Trophoblast cell (in vitro differentiated cells and primary cell): Measurements from ENCODE around the gene MYH9.
A peak's percentile ranks its signal among the peaks of the same experiment; 100 is the strongest.

Experiments used
- DNase-seq, 2 donors: peaks; one replicate each; pipeline ENCODE4 v3.0.0-alpha.2; 2016
- H2AFZ ChIP-seq: 2 replicates; pipeline ENCODE4 v1.6.1; 2013; ENCODE audit warnings: low read length, moderate library complexity, mild to moderate bottlenecking; ENCODE audit not compliant: insufficient read depth, poor library complexity
- H2AK5ac ChIP-seq: 2 replicates; pipeline ENCODE4 v1.6.1; 2013; ENCODE audit warnings: mild to moderate bottlenecking, low read length
- H2BK120ac ChIP-seq: 2 replicates; pipeline ENCODE4 v1.6.1; 2013; ENCODE audit warnings: low read length, mild to moderate bottlenecking, moderate library complexity; ENCODE audit not compliant: insufficient read depth, poor library complexity
- H2BK12ac ChIP-seq: 2 replicates; pipeline ENCODE4 v1.6.1; 2013; ENCODE audit warnings: mild to moderate bottlenecking, low read length, moderate library complexity
- H2BK5ac ChIP-seq: 2 replicates; pipeline ENCODE4 v1.6.1; 2013; ENCODE audit warnings: low read length, low read depth, moderate library complexity, mild to moderate bottlenecking; ENCODE audit not compliant: poor library complexity
- H3K14ac ChIP-seq: 2 replicates; pipeline ENCODE4 v1.6.1; 2013; ENCODE audit warnings: mild to moderate bottlenecking, low read length
- H3K18ac ChIP-seq: 2 replicates; pipeline ENCODE4 v1.6.1; 2013; ENCODE audit warnings: mild to moderate bottlenecking, low read length
- H3K23ac ChIP-seq: 2 replicates; pipeline ENCODE4 v1.6.1; 2013; ENCODE audit warnings: low read length
- H3K27ac ChIP-seq: 2 replicates; pipeline ENCODE4 v1.5.1; 2013; ENCODE audit warnings: low read depth, mild to moderate bottlenecking, inconsistent platforms, low read length, moderate library complexity
- H3K27me3 ChIP-seq: 2 replicates; pipeline ENCODE4 v1.6.1; 2013; ENCODE audit warnings: inconsistent platforms, mild to moderate bottlenecking, low read length, moderate library complexity; ENCODE audit not compliant: insufficient read depth
- H3K36me3 ChIP-seq, 2 experiments: 1 replicate in 1 of 2; 2 replicates in 1 of 2; pipeline ENCODE4 v1.6.1; 2013; ENCODE audit warnings: low read length in 2 of 2, mild to moderate bottlenecking in 2 of 2, moderate library complexity in 1 of 2; ENCODE audit not compliant: insufficient read depth in 2 of 2, control insufficient read depth in 1 of 2
- H3K4ac ChIP-seq: 2 replicates; pipeline ENCODE4 v1.6.1; 2013; ENCODE audit warnings: low read depth, mild to moderate bottlenecking, low read length, moderate library complexity
- H3K4me1 ChIP-seq, 2 experiments: 1 replicate in 1 of 2; 2 replicates in 1 of 2; pipeline ENCODE4 v1.6.1; 2013; ENCODE audit warnings: low read length in 2 of 2, mild to moderate bottlenecking in 2 of 2, moderate library complexity in 1 of 2; ENCODE audit not compliant: insufficient read depth in 2 of 2, control insufficient read depth in 1 of 2
- H3K4me2 ChIP-seq: 2 replicates; pipeline ENCODE4 v1.6.1; 2013; ENCODE audit warnings: inconsistent platforms, mild to moderate bottlenecking, low read length, moderate library complexity
- H3K4me3 ChIP-seq: 2 replicates; pipeline ENCODE4 v1.5.1; 2013; ENCODE audit warnings: mild to moderate bottlenecking, low read depth, low read length, inconsistent platforms
- H3K79me1 ChIP-seq: one replicate; pipeline ENCODE4 v1.6.1; 2013; ENCODE audit warnings: low read length
- H3K79me2 ChIP-seq: 2 replicates; pipeline ENCODE4 v1.6.1; 2013; ENCODE audit warnings: low read length, mild to moderate bottlenecking; ENCODE audit not compliant: control insufficient read depth, insufficient read depth, poor library complexity
- H3K9ac ChIP-seq: 2 replicates; pipeline ENCODE4 v1.6.1; 2013; ENCODE audit warnings: mild to moderate bottlenecking, low read length
- H3K9me3 ChIP-seq: 2 replicates; pipeline ENCODE4 v1.6.1; 2013; ENCODE audit warnings: low read depth, mild to moderate bottlenecking, control low read depth, inconsistent platforms, low read length; ENCODE audit not compliant: insufficient read depth
- H4K12ac ChIP-seq: 2 replicates; pipeline ENCODE4 v1.6.1; 2013; ENCODE audit warnings: low read depth, mild to moderate bottlenecking, low read length, moderate library complexity
- H4K8ac ChIP-seq: 2 replicates; pipeline ENCODE4 v1.6.1; 2013; ENCODE audit warnings: low read depth, mild to moderate bottlenecking, low read length, moderate library complexity
- H4K91ac ChIP-seq: one replicate; pipeline ENCODE4 v1.6.1; 2013; ENCODE audit warnings: low read depth, mild to moderate bottlenecking, low read length, moderate library complexity
- WGBS: extraction: QIAGEN DNeasy Blood & Tissue Kit; methylation state at CpG from one replicate; pipeline ENCODE4 v1.1.7; 2013; ENCODE audit warnings: missing lambda C conversion rate; ENCODE audit not compliant: insufficient read length, insufficient coverage; ENCODE audit errors: extremely low coverage; 5-methylcytosine and 5-hydroxymethylcytosine counted together

Gene MYH9

GRCh38 chr22:36294801-36295200 is 93.0 kb downstream of the MYH9 start:
- H3K9me3 ChIP-seq, result peaks cover 7% of the 10 kb centered on the region
- H3K23ac ChIP-seq, result no peak overlapping the region
- no peak overlapping the region for H3K9ac ChIP-seq
- no peak overlapping the region for H3K27ac ChIP-seq
- no peak overlapping the region for H4K12ac ChIP-seq
- H3K4me2 ChIP-seq, result no peak overlapping the region
- no CpG with 5 or more reads among the region's 11 CpGs for WGBS
- H2BK120ac ChIP-seq, result no peak overlapping the region
- H3K79me2 ChIP-seq, result no peaks in the 10 kb centered on the region
- H3K4me1 ChIP-seq, result no peaks in the 10 kb centered on the region
- H2BK5ac ChIP-seq, result no peak overlapping the region
- no peaks in the 10 kb centered on the region for H3K79me1 ChIP-seq
- H3K36me3 ChIP-seq, result peaks cover 84 to 86% of the 10 kb centered on the region in 2 experiments
- H2BK12ac ChIP-seq, result no peak overlapping the region
- no peak overlapping the region for H4K91ac ChIP-seq
- no peak overlapping the region for H3K14ac ChIP-seq
- H4K8ac ChIP-seq, result no peak overlapping the region
- H3K4ac ChIP-seq, result no peak overlapping the region
- no peak overlapping the region for H3K18ac ChIP-seq
- H2AK5ac ChIP-seq, result no peak overlapping the region
- no peak overlapping the region for H2AFZ ChIP-seq
- no peak for DNase-seq
- H3K4me3 ChIP-seq, result no peak overlapping the region
- H3K27me3 ChIP-seq, result no peaks in the 10 kb centered on the region

- Histone ChIP-seq H4K8ac (no peak overlapping the region), H2BK5ac (no peak overlapping the region), H3K9ac (no peak overlapping the region), H3K4me1 (no peaks in the 10 kb centered on the region), H3K4me3 (peak overlapping the region; percentile 16), H3K9me3 (peaks cover 7% of the 10 kb centered on the region), H4K91ac (no peak overlapping the region), H2BK12ac (no peak overlapping the region), H2BK120ac (no peak overlapping the region), H2AFZ (no peak overlapping the region), H3K27me3 (no peaks in the 10 kb centered on the region), H3K27ac (no peak overlapping the region), H3K4ac (no peak overlapping the region), H3K14ac (no peak overlapping the region), H3K23ac (no peak overlapping the region), H3K79me2 (no peaks in the 10 kb centered on the region), H4K12ac (no peak overlapping the region), H3K4me2 (no peak overlapping the region), H3K18ac (no peak overlapping the region), H3K79me1 (no peaks in the 10 kb centered on the region), H2AK5ac (no peak overlapping the region), H3K36me3 (peaks cover 84 to 86% of the 10 kb centered on the region in 2 experiments)
- no peak for DNase-seq
- no CpG with 5 or more reads among the region's 7 CpGs for WGBS
These were observed 93.5 kb downstream of the MYH9 start for GRCh38 chr22:36294293-36294620.

GRCh38 chr22:36293606-36294292 is 94.0 kb downstream of the MYH9 start:
- Histone ChIP-seq H3K4me2 (no peak overlapping the region), H3K36me3 (peaks cover 84 to 86% of the 10 kb centered on the region in 2 experiments), H3K23ac (no peak overlapping the region), H2AK5ac (no peak overlapping the region), H4K8ac (no peak overlapping the region), H3K27ac (no peak overlapping the region), H3K4me1 (no peaks in the 10 kb centered on the region), H4K12ac (no peak overlapping the region), H3K79me2 (no peaks in the 10 kb centered on the region), H3K18ac (no peak overlapping the region), H2BK120ac (no peak overlapping the region), H3K27me3 (no peaks in the 10 kb centered on the region), H4K91ac (no peak overlapping the region), H3K4ac (no peak overlapping the region), H3K9me3 (peaks cover 7% of the 10 kb centered on the region), H2BK12ac (no peak overlapping the region), H3K4me3 (peak overlapping the region; percentile 16), H3K79me1 (no peaks in the 10 kb centered on the region), H3K14ac (no peak overlapping the region), H3K9ac (no peak overlapping the region), H2AFZ (no peak overlapping the region), H2BK5ac (no peak overlapping the region)
- WGBS, result no CpG with 5 or more reads among the region's 26 CpGs
- DNase-seq, result no peak

- H3K4me2 ChIP-seq, result no peak overlapping the region
- no peak overlapping the region for H2AFZ ChIP-seq
- peaks cover 84 to 86% of the 10 kb centered on the region in 2 experiments for H3K36me3 ChIP-seq
- H4K91ac ChIP-seq, result no peak overlapping the region
- H2AK5ac ChIP-seq, result no peak overlapping the region
- DNase-seq, result no peak
- no peak overlapping the region for H2BK12ac ChIP-seq
- no peak overlapping the region for H4K8ac ChIP-seq
- no peak overlapping the region for H3K9ac ChIP-seq
- no peak overlapping the region for H3K18ac ChIP-seq
- no CpG with 5 or more reads among the region's 17 CpGs for WGBS
- peaks cover 7% of the 10 kb centered on the region for H3K9me3 ChIP-seq
- no peak overlapping the region for H2BK5ac ChIP-seq
- H3K4ac ChIP-seq, result no peak overlapping the region
- H3K79me1 ChIP-seq, result no peaks in the 10 kb centered on the region
- H3K4me3 ChIP-seq, result no peak overlapping the region
- no peak overlapping the region for H3K23ac ChIP-seq
- H3K27me3 ChIP-seq, result no peaks in the 10 kb centered on the region
- H3K4me1 ChIP-seq, result no peaks in the 10 kb centered on the region
- H3K27ac ChIP-seq, result no peak overlapping the region
- no peak overlapping the region for H3K14ac ChIP-seq
- no peaks in the 10 kb centered on the region for H3K79me2 ChIP-seq
- H2BK120ac ChIP-seq, result no peak overlapping the region
- no peak overlapping the region for H4K12ac ChIP-seq
These were observed 94.8 kb downstream of the MYH9 start for GRCh38 chr22:36292823-36293530.
